HG03064 (cell line): Measurements from ENCODE around the gene ATAD5.
A peak's percentile ranks its signal among the peaks of the same experiment; 100 is the strongest.
"Not testable (repeated sequence)": the region's sequence is repeated elsewhere in the genome, so short reads cannot be mapped to it uniquely, and the experiment has no call there.

Experiments
- ATAC-seq: cut with Tn5 transposase; IDR thresholded peaks from one replicate; pipeline ENCODE4 v1.9.1; 2021; ENCODE audit warnings: low read depth; ENCODE audit not compliant: unreplicated experiment

Gene ATAD5

DNA sequence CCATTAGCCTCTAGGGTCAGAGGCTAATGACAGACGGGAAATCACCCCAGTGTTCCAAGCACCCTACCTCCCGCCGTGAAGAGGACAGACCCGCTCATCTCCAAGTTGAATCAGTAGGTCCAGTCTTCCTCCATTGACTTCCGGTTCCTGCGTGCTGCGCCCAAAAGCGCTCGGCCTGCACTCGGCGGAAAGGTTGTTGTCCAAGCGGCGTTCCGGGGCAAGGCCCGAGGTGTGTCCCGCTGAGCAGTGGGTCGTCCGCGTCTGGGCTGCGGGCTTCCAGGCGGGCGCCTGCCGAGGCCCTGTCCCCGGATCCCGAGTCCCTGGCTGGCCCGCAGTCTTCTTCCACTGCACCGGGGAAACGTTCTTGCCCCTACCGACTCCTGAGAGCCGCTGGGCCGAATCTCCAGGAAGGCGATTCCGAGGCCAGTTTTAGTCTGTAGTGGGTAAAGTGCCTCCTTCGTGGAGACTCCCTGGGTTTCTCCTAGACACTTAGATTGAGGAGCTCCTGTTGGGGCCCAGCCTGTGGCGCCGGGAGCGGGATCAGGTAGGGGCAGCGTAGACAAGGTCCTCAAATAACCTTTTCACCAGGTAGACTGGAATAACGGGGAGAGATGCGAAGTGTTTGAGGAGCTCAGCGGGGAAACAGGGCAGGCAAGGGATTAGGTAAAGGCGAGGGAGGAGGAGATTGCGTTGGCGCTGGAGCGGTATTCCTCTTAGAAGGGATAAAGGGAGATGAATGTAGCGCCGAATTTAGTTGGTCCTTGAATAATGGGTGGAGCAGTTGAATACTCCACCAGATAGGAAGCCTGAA is 74.5 kb downstream of the ATAD5 start, which contains the start of gene TEFM:
Gene TEFM, minus strand, starts transcription at position 138 of the 811 bp plus-strand sequence. Its CDS starts 40 bp downstream, at position 98.
- peak; percentile 90 for ATAC-seq

GRCh38 chr17:30908717-30909420 is 77.1 kb downstream of the ATAD5 start:
- no peak for ATAC-seq

DNA sequence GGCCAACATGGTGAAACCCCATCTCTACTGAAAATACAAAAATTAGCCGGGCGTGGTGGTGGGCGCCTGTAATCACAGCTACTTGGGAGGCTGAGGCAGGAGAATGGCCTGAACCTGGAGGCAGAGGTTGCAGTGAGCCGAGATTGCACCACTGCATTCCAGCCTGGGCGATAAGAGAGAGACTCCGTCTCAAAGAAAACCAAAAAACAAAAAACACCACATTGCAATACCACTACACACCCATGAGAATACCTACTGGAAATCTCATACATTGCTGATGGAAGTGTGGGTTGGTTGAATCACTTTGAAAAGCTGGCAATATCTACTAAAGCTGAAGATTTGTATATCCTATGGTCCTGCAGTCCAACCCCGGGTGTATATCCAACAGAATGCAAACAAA is 78.4 kb downstream of the ATAD5 start:
- ATAC-seq = not testable (repeated sequence)

DNA sequence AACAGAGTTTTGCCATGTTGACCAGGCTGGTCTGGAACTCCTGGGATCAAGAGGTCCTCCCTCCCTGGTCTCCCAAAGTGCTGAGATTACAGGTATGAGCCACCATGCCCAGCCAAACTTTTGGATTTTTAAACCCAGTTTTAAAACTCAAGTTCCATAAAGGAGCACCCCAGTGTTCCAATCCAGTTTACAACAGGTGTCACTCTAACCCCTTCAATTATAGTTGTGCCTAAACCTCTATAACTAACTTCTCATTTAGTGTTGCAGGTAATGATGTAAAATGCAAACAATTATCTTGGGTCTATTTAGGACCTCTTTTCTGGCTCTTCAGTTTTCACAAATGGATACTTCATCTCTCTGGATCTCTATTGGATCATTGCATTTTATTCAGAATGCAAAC is 82.2 kb downstream of the ATAD5 start:
- no peak for ATAC-seq

DNA sequence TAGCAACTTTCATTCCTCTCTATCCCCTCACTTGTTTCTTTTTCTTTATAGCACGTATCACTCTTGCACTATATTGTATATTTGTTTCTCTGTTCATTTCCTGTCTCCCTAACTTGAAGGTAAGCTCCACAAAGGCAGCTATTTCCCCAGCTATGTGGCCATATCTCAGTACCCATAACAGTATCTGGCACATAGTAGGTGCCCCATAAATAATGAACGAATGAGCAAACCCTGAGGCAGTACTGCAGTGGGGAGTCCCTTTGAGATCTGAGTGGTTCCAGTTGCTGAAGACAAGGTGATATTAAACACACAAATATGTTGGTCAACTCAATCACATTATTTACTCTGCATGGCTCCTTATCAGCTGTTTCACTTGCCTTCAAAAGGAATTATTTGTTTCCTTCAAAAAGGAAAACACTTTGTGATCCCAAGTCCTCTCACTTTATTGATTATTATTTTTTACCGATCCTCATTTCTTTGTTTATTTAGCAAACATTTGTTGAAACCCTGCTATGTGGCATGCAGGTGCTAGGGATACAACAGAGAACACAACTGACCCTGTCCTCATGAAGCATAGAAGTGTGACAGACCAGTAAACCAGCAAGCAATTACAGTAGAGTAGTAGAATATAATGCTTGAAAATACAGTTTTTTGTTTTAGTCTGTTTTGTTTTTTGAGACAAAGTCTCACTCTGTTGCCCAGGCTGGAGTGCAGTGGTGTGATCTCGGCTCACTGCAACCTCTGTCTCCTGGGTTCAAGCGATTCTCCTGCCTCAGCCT is 84.3 kb downstream of the ATAD5 start:
- no peak for ATAC-seq

- no peak for ATAC-seq
Observed at GRCh38 chr17:30917050-30917449, 85.3 kb downstream of the ATAD5 start.

- no peak for ATAC-seq
Observed at GRCh38 chr17:30920282-30920681, 88.5 kb downstream of the ATAD5 start.

DNA sequence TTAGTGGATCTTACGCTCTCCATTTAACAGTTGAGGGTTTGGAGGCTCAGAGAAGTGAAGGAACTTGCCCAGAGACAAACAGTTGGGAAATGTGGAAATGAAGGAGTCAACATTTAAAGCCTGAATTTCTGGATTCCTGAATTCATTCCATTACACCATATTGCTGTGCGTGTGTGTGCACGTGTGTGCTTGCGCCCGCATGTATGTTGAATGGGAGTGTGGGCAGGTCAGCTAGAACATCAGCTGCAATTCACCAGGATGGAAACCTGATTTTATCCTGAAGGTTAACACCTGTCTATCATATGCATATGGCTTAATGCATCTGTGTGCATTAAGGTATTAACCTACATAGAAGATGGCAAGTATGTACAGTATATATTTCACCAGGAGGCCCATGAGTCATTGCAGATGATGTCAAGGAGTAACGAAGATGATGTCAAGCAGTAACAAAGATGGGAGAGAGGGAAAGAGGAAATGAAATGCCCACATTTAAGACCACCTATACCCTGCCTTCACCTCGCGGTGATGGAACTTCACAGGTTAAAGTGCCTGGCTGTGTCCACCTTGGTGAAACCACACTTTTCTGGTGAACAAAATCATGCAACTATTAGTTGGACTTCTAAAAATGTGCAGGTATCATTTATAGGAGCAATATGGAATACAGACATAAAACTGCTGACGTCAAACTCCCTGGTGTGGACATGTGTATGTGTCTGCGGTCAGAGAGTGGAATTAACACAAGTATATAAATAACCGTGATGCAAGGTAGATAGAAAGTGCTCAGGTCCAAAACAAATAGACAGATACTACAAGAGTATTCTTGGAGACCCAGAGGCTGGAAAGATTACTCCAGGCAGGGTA is 89.1 kb downstream of the ATAD5 start:
- no peak for ATAC-seq

- no peak for ATAC-seq
Observed at GRCh38 chr17:30921544-30922196, 89.9 kb downstream of the ATAD5 start, which contains the start of gene ADAP2. ADAP2 (plus strand) TSS chr17:30921945; CDS start chr17:30922015, 70 bp downstream.

GRCh38 chr17:30922235-30923030 is 90.7 kb downstream of the ATAD5 start:
- ATAC-seq = no peak

DNA sequence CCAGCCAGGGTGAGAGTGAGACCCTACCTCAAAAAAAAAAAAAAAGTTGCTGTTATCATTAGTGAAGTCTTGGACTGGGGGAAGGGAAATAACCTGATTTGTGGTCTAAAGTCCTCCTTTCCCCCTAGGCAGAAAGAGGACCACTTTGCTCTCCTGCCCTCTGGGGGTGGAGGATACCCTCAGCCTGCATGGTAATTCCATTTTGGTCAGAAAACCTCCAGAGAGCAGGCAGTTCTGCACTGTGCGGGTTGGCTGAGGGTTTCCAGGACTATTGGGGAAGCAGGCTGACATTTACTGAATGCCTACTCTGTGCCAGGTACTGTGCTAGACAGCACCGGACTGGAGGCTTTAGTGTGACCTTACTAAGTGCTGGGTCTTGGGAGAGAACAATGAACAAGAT is 92.6 kb downstream of the ATAD5 start:
- no peak for ATAC-seq

DNA sequence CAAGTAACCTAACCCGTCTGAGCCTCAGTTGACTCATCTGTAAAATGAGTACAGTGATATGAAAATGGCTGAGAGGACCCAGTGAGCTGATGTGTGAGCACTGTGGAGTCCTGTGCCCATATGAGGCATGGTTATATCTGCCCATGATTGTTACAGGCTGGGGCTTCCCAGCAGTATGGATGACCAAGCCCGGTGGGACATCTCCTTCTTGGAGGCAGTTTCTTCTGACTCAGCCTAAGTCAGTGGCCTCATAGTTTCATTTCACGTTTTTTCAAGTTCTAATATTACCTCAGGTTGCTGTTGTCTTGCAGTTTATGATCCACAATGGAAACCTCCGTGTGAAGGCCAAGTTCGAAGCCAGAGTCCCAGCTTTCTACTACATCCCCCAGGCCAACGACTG is 94.8 kb downstream of the ATAD5 start:
- ATAC-seq = no peak

DNA sequence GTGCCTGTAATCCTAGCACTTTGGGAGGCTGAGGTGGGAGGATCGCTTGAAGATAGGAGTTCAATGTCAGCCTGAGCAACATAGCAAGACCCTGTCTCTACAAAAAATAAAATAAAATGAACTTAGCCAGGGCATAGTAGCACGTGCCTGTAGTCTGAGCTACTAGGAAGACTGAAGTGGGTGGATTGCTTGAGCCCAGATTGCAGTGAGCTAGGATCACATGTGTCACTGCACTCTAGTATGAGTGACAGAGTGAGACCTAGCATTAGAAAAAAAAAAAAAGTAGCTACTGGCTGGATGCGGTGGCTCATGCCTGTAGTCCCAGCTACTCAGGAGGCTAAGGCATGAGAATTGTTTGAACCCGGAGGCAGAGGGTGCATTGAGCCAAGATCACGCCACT is 96.0 kb downstream of the ATAD5 start:
- no peak for ATAC-seq

- no peak for ATAC-seq
Observed at GRCh38 chr17:30928584-30928983, 96.8 kb downstream of the ATAD5 start.

DNA sequence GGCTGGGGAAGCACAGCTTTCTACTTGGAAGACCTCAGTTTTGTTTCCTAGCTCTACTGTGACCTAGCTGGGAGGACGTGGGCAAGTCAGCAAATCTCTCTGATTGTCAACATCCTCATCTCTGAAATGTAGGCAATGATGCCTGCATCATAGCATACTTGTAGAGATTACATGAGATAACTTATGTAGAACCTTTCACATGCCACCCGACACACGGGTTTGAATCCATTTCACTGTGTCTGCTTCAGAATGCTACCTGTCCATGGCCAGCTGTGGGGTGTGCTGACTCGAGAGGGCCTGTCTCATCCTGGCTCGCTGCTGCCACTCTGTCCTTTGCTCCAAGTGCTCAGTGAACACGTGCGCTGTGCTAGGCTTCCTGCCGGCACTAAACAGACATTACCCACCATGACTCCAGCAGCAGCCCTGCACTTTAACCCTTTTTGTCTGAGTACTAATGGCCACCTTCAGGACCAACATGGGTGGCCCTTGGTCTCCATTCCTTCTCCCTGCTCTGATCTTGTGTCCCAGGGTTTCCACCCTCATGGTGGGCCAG is 97.4 kb downstream of the ATAD5 start:
- no peak for ATAC-seq

DNA sequence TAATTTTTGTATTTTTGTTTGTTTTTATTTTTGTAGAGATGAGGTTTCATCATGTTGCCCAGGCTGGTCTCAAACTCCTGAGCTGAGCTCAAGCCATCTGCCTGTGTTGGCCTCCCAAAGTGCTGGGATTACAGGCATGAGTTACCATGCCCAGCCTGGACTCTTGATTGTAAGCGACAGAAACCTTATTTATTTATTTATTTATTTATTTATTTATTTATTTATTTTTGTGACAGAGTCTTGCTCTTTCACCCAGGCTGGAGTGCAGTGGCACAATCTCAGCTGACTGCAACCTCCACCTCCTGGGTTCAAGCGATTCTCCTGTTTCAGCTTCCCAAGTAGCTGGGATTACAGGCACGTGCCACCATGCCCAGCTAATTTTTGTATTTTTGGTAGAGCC is 98.1 kb downstream of the ATAD5 start:
- not testable (repeated sequence) for ATAC-seq

DNA sequence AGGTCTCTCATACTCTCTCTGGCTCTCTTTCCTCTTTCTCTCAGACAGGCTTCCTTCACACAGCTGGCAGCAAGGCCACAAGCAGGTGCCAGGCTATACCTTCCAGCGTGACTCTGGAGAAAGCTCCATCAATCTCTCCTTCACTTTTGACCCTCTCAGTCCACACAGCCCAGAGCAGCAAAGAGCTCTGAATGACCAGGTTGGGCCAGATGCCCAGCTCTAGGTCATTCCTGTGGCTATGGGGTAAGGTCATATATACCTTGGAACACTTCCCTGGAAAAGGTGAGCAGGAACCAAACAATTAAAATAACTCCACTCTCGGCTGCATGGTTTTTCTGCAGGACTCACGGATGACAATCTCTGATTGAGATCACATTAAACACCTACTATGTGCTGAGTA is 98.7 kb downstream of the ATAD5 start:
- ATAC-seq = no peak

DNA sequence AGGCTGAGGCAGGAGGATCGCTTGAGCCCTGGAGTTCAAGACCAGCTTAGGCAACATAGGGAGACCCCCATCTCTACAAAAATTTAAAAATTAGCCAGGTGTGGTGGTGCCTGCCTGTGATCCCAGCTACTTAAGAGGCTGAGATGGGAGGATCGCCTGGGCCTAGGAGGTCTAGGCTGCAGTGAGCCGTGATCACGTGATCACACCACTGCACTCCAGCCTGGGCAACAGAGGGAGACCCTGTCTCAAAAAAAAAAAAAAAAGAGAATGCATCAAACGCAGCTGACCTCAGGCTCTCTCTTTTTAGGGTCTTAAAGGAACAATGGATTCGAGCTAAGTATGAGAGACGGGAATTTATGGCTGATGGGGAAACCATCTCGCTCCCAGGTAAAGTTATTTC is 99.8 kb downstream of the ATAD5 start:
- ATAC-seq = not testable (repeated sequence)

DNA sequence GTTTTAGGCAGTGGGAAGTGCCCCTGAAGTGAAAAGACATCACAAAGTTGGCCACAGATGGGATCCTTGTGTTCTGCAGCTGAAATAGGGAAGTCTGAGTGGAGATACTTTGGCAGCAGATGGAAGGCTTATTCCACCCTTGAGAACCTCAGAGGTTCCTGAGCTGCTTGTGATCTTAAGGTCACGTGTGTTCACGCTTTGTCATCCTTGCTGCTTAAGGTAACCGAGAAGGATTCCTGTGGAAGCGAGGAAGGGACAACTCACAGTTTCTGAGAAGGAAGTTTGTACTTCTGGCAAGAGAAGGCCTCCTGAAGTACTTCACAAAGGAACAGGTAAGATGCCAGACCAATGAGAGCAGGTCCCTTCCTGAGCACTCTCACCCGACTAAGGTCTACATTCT is 102.2 kb downstream of the ATAD5 start:
- no peak for ATAC-seq
